ENCODE measurements around the gene TUBGCP6. TPM values are rescaled to one million over a fixed set of nuclear protein-coding genes. Genes with fewer than 3 reads are reported as not detected.
A peak's percentile ranks its signal among the peaks of the same experiment; 100 is the strongest.

The TUBGCP6 gene
- total and polyA plus RNA-seq, 10 of the 15 experiments (the other 5 are each of a cell fraction or from before 2014, with no cell fraction given), result 0.74 to 41.4 (median 19.4) TPM

DNA sequence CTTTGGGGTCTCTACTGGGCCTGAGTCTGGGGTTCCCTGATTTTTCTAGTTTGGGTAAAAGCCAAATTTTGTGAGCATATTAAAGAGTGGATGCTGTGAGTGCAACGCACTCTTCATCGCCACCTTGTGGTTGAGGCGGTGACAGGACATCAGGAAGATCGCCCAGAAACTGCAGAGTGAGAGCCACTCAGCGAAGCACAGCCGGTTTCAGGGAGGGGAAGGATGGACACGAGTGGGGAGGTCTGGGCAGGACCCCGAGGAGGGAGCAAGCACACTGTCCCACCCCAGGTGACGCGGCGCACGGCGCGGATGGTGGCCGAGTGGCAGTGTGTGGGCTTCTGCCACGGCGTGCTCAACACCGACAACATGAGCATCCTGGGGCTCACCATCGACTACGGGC lies 34.9 kb downstream of the TUBGCP6 start:
- ATAC-seq (peak; percentile 90), DNase-seq (ENCODE audit: low read depth, low spot score) (no peak), FAIRE-seq (peak; percentile 81)
- intact Hi-C loops (cut with micrococcal nuclease; ENCODE audit: unreplicated experiment) (loop anchor here (1.0 kb wide), 1 partner anchor 61 kb away; no protein-coding TSS in a partner anchor), in situ Hi-C loops (cut with MboI) (loop anchor here (5.0 kb wide), 2 partner anchors 63 to 278 kb away; no protein-coding TSS in a partner anchor)
- no peaks in the 10 kb centered on the region for H3K4me1 ChIP-seq (ENCODE audit: control insufficient read depth, insufficient read depth, low read length)
- H3K27me3 ChIP-seq (replicated peaks in 1 of 2; ENCODE audit: control insufficient read depth in 2 of 2, insufficient read depth in 2 of 2, low read length in 1 of 2), result no peaks in the 10 kb centered on the region
- no peak overlapping the region for H3K4me3 ChIP-seq
- WGBS (ENCODE audit: insufficient coverage, insufficient replicate concordance, low lambda C conversion rate, missing lambda C conversion rate), result 41% methylated on average over 13 of the region's 20 CpGs
- H4K20me1 ChIP-seq (ENCODE audit: control insufficient read depth, insufficient read depth), result no peaks in the 10 kb centered on the region; the same call in 1 of the 2 replicates
- no peaks in the 10 kb centered on the region for H3K79me2 ChIP-seq (ENCODE audit: control insufficient read depth, insufficient read depth, low read length)
- CTCF ChIA-PET, result interaction anchor here (2.3 kb wide), 1 partner anchor 61 kb away, joined by 13 read pairs; no protein-coding TSS in a partner anchor
- POLR2A ChIA-PET, result no interaction called here
- H3K9ac ChIP-seq (ENCODE audit: control insufficient read depth, insufficient read depth, low read length), result no peak overlapping the region
- H2AFZ ChIP-seq (ENCODE audit: control insufficient read depth, low read depth, low read length), result no peak overlapping the region
- no peak overlapping the region for H3K27ac ChIP-seq (ENCODE audit: control insufficient read depth, insufficient read depth)
- H3K9me3 ChIP-seq (replicated peaks; ENCODE audit: control insufficient read depth, insufficient read depth, low read length), result no peaks in the 10 kb centered on the region
- SMC1A ChIA-PET (ENCODE audit: uncharacterized antibody, unreplicated experiment), result no interaction called here
- peaks cover 5 to 19% of the 10 kb centered on the region in 2 experiments; a peak in 3 of 4 replicates for H3K36me3 ChIP-seq (ENCODE audit: control insufficient read depth in 2 of 2, insufficient read depth in 2 of 2, low read length in 1 of 2)
- RAD21 ChIA-PET (ENCODE audit: unreplicated experiment), result no interaction called here
- H3K4me2 ChIP-seq (ENCODE audit: control insufficient read depth, insufficient read depth), result no peak overlapping the region
- BruUV-seq (replicated peaks), result no TSS peak
- no peak for TF ChIP-seq ZZZ3 (IDR thresholded peaks at IDR 0.05; ENCODE audit: control insufficient read depth, insufficient read length, low read depth)
- TF ChIP-seq, protein P1, sequence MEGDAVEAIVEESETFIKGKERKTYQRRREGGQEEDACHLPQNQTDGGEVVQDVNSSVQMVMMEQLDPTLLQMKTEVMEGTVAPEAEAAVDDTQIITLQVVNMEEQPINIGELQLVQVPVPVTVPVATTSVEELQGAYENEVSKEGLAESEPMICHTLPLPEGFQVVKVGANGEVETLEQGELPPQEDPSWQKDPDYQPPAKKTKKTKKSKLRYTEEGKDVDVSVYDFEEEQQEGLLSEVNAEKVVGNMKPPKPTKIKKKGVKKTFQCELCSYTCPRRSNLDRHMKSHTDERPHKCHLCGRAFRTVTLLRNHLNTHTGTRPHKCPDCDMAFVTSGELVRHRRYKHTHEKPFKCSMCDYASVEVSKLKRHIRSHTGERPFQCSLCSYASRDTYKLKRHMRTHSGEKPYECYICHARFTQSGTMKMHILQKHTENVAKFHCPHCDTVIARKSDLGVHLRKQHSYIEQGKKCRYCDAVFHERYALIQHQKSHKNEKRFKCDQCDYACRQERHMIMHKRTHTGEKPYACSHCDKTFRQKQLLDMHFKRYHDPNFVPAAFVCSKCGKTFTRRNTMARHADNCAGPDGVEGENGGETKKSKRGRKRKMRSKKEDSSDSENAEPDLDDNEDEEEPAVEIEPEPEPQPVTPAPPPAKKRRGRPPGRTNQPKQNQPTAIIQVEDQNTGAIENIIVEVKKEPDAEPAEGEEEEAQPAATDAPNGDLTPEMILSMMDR (IDR thresholded peaks at IDR 0.05 in 2 of 3, conservative IDR thresholded peaks at IDR 0.05 in 1 of 3; ENCODE audit: control insufficient read depth in 2 of 3, extremely low read depth in 1 of 3, insufficient read depth in 1 of 3, low read depth in 3 of 3, low read length in 3 of 3), result peak; percentile 85 to 91 (median 86)
- TF ChIP-seq NFYA (IDR thresholded peaks at IDR 0.05; ENCODE audit: borderline replicate concordance, low read depth, low read length), result no peak
- TF ChIP-seq, protein P2, sequence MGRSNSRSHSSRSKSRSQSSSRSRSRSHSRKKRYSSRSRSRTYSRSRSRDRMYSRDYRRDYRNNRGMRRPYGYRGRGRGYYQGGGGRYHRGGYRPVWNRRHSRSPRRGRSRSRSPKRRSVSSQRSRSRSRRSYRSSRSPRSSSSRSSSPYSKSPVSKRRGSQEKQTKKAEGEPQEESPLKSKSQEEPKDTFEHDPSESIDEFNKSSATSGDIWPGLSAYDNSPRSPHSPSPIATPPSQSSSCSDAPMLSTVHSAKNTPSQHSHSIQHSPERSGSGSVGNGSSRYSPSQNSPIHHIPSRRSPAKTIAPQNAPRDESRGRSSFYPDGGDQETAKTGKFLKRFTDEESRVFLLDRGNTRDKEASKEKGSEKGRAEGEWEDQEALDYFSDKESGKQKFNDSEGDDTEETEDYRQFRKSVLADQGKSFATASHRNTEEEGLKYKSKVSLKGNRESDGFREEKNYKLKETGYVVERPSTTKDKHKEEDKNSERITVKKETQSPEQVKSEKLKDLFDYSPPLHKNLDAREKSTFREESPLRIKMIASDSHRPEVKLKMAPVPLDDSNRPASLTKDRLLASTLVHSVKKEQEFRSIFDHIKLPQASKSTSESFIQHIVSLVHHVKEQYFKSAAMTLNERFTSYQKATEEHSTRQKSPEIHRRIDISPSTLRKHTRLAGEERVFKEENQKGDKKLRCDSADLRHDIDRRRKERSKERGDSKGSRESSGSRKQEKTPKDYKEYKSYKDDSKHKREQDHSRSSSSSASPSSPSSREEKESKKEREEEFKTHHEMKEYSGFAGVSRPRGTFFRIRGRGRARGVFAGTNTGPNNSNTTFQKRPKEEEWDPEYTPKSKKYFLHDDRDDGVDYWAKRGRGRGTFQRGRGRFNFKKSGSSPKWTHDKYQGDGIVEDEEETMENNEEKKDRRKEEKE (IDR thresholded peaks at IDR 0.05), result no peak
- TF ChIP-seq RAD21 (IDR thresholded peaks at IDR 0.05; ENCODE audit: insufficient read depth, low read depth, low read length), result peak; percentile 73
- TF ChIP-seq NR2C2 (IDR thresholded peaks at IDR 0.05; ENCODE audit: borderline replicate concordance, control insufficient read depth, insufficient read length, low read depth), result no peak
- TF ChIP-seq MYC (IDR thresholded peaks at IDR 0.05; ENCODE audit: insufficient read depth, insufficient read length, insufficient replicate concordance, low read length, severe bottlenecking), result no peak
- no peak for TF ChIP-seq RELA (IDR thresholded peaks at IDR 0.05; ENCODE audit: borderline replicate concordance, partially characterized antibody)
- TF ChIP-seq RAD51 (IDR thresholded peaks at IDR 0.05), result no peak
- peak; percentile 54; the same call in 1 of the 2 replicates for TF ChIP-seq YY1 (IDR thresholded peaks at IDR 0.05; ENCODE audit: low read depth, low read length)
- no peak for TF ChIP-seq EED (IDR thresholded peaks at IDR 0.05; ENCODE audit: low read depth)
- peak; percentile 50 for TF ChIP-seq RUNX3 (IDR thresholded peaks at IDR 0.05; ENCODE audit: low read length)
- TF ChIP-seq ZNF207 (IDR thresholded peaks at IDR 0.05; ENCODE audit: borderline replicate concordance), result no peak
- TF ChIP-seq EGR1 (IDR thresholded peaks at IDR 0.05; ENCODE audit: borderline replicate concordance in 1 of 2, low read depth in 2 of 2, low read length in 2 of 2), result no peak
- TF ChIP-seq, protein P3, sequence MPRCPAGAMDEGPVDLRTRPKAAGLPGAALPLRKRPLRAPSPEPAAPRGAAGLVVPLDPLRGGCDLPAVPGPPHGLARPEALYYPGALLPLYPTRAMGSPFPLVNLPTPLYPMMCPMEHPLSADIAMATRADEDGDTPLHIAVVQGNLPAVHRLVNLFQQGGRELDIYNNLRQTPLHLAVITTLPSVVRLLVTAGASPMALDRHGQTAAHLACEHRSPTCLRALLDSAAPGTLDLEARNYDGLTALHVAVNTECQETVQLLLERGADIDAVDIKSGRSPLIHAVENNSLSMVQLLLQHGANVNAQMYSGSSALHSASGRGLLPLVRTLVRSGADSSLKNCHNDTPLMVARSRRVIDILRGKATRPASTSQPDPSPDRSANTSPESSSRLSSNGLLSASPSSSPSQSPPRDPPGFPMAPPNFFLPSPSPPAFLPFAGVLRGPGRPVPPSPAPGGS (IDR thresholded peaks at IDR 0.05; ENCODE audit: borderline replicate concordance, insufficient read depth, low read depth, low read length, poor library complexity, severe bottlenecking), result no peak
- TF ChIP-seq, protein P4, sequence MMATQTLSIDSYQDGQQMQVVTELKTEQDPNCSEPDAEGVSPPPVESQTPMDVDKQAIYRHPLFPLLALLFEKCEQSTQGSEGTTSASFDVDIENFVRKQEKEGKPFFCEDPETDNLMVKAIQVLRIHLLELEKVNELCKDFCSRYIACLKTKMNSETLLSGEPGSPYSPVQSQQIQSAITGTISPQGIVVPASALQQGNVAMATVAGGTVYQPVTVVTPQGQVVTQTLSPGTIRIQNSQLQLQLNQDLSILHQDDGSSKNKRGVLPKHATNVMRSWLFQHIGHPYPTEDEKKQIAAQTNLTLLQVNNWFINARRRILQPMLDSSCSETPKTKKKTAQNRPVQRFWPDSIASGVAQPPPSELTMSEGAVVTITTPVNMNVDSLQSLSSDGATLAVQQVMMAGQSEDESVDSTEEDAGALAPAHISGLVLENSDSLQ (IDR thresholded peaks at IDR 0.05), result peak; percentile 56; the same call in 1 of the 2 replicates
- no peak for TF ChIP-seq FOXK2 (IDR thresholded peaks at IDR 0.05)
